Measurements from ENCODE around the gene LTC4S.
A peak's percentile ranks its signal among the peaks of the same experiment; 100 is the strongest.
"Not testable (repeated sequence)": the region's sequence is repeated elsewhere in the genome, so short reads cannot be mapped to it uniquely, and the experiment has no call there.

LTC4S gene

DNA sequence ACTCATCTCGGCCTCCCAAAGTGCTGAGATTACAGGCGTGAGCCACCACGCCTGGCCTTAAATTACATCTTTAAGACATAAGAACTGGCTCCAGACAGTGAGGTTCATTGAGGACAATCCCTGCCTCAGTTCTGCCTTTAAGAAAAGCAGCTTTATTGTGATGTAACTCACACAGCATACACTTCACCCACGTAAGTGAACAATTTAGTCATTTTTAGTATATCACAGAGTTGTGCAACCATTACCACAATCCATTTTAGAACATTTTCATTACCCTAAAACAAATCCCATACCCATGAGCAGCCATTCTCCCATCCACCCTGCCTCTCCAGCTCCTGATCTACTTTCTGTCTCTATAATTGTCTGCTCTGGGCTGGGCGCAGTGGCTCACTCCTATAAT, 24.0 kb upstream of the LTC4S start:
- no peak for DNase-seq

DNA sequence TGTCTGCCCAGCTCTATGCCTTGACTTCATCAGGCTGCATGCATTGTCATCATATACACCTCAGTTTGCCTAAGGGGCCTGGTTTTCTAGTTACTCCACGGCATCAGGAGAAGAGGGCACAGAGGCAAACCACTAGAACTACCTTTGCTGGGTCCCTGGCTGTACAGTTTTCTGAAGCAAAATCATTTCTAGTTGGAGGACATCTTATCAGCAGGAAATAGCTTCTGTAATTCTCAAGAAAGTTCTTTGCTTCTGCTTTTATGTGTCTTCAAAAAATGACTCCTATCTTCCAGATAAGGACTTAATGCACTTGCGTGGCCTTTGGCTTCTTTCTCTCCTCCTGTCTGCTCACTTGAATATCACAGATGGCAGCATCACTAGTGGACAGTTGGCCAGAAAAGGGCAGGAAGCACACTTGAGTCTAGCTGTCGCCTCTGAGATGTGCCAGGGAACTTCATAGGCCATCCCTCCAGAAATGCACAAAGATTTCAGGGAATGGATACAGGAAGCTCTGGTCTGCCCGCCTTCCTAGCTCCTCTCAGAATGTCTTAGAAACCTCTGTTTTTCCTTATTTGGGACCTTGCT, 22.4 kb upstream of the LTC4S start:
- peak; percentile 89 for DNase-seq

DNA sequence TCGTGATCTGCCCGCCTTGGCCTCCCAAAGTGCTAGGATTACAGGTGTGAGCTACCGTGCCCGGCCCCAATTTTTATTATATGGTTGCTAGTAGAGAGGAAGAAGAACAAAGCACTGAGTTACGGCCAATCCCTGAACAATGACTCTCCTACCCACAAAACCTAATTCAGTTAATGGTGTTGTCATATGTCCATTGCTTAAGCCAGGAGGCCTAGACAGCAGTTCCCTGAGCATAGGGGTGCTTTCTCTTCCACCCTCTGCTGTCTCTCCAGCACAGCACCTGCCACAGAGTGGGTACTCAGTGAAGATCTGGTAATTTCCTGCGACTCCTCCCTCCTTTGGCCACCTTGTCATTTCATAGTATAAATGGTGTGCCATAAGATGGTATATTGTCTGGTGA, 21.4 kb upstream of the LTC4S start:
- DNase-seq: peak; percentile 73

DNA sequence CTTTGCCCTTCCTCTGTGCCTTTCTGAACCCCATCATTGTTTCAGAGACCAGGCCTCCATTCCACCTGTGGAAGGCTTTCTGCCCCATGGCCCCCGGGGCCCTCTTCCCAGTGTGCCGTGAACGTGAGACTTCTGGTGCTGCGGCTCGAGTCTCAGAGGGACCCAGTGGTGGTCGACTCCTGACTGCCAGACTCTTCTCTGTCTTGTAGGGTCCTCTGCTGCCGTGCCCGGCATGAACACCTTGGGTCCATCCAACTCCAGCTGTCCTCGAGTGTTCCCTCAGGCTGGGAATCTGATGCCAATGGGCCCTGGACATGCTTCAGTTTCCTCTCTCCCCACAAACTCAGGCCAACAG, 20.1 kb upstream of the LTC4S start:
- no peak for DNase-seq

DNA sequence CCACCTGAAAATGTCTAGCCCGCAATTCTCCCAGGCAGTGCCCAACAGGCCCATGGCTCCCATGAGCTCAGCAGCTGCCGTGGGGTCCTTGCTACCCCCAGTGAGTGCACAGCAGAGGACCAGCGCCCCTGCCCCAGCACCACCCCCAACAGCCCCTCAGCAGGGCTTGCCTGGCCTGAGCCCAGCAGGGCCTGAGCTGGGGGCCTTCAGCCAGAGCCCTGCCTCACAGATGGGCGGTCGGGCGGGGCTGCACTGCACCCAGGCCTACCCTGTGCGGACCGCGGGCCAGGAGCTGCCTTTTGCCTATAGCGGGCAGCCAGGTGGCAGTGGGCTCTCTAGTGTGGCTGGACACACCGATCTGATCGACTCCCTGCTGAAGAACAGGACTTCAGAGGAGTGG, 19.3 kb upstream of the LTC4S start:
- no peak for DNase-seq

DNA sequence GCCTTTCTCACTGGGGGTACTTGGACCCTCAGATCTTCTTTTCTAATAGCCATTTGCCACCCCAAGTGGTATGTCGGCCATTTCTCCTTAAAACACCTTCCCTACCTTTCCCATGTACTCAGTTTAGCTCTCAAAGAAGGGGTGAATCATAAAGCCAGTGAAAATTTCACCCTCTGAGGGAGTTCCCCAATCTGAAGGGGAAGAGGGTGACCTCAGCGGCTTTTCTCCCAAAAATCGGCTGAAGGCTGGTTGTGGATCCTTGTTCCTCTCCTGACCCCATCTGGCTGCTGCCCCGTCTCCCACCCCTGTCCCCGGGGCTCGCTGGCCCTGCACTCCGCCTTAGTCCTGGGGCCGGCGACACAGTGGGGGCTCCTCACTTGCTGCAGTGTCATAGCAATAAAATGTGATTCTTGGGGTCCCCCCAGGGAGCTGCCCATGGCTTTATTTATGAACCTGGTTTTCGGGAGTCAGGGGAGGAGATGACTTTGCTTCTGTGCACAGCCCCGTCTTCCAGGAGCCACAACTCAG, 17.3 kb upstream of the LTC4S start:
- no peak for DNase-seq

DNA sequence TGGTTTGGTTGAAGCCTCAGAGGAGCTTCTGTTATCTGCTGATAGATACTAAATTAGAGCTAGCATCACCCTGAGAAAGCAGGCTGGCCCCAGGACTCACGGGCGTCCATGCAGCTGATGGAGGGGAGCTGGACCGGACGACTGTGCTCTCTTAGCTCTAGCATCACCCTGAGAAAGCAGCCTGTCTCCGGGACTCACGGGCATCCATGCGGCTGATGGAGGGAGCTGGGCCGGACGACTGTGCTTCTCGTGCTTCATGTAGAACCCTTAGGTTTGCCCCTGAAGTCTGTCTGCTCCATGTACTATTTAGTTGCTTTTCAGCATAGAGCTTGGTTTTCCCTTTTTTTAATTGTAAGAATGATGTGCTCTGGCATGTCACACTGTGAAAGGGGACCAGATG, 16.3 kb upstream of the LTC4S start:
- DNase-seq: no peak

DNA sequence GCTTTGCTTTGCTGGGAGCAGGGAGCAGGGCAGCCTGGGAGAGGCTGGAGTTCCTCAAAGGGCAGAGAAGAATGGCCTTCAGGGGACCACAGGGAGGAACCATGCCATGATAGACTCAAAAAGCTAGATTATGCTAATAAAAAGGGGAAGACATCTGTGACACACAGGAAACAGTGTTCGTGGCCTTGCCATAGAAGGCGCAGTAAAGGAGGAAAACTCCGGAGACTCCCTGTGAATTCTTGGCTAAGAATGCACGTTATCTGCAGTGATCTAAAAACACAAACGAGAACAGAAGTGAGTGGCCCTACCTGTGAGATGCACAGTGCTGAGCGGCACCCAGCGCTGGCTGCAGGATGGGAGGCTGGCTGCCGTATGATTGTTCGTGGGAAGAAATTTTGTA, 15.9 kb upstream of the LTC4S start:
- no peak for DNase-seq

DNA sequence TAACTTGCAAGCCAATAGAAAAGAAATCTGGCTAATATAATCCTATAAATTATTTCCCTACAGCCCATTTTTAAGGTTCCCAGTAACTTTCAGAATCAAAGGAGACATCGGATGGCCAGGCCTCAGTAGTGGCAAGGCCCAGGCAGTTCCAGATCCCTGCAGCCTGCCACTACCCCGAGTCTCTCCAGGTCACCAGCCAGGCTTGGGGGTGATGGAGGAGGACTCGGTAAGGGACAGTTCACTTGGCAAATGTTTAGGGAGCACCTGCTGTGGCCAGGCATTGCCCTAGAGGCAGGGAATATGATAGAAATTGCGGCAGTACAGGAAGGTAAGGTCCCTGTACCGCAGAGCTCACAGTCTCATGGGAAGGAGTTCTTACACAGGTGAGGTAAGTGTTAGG, 15.2 kb upstream of the LTC4S start:
- DNase-seq: no peak

DNA sequence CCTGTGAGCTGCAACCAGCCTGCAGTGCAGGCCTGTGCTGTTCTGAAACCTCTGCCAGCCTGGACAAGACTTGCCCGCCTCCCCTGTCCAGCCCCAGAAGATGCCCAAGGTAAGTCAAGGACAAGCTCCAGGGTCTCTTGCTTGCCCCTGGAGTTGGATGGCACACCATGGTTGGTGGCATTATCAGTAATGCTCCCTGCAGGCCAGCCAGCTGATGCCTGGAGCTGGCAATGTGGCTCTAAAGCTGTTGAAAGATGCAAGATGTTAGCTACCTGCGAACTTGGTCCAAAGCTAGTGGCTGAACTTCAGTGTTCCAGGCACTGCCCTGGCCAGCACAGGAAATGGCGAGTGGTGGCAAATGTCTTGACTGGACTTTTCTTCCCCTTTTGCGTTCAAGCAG, 14.0 kb upstream of the LTC4S start:
- DNase-seq: no peak

DNA sequence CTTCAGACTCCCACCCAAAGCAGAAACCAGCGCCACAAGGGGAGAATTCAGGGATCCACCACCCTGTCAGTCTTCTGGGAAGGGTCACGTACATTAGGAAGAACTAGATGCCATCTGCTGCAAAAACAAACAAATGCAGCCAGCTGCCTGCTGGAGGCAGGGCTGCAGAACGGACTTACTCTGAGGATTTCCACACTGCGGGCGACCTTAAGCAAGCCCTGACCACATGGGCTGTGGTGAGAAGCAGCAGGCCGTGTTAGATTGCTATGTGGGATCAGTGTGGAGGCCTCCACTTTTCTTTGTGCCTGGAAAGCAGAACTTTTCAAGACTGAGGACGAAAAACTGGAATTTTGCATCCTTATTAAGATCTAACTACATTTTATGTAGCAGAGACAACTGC, 13.4 kb upstream of the LTC4S start:
- DNase-seq: peak; percentile 78

DNA sequence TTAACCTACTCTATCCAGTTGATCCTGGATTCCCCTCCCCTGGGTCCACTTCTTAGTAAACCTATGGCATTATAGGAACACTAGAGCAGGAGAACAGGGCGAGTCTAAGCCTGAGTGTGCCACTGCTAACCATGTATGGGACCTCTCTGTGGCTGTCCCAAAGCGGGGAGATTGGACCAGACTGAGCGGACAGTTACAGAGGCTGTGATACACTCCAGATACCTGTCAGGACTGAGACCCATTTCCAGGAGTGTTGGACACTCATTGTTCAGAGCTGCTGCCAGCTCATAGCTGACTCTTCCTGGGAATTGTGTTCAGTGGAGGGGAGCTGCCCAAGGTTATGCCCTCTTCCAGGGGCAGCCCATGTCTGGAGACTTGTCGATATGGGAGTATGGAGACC, 11.9 kb upstream of the LTC4S start:
- no peak for DNase-seq

DNA sequence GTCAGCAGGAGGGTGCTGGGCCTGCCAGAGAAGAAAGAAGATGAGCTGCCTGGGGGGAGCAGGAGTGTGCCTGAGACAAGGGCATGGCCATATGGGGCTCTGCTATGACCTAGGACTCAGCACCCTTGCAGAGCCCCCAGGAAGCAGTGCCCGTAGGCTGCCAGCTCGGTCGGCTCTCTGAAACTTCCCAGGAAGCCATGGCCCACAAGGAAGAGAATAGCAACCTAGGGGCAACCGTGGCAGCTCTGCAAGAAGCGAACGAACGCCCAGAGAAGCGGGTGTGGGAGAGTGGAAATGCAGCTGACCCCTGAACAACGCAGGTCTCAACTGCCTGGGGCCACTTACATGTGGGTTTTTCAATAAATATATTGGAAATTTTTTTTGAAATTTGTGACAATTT, 10.7 kb upstream of the LTC4S start:
- no peak for DNase-seq

DNA sequence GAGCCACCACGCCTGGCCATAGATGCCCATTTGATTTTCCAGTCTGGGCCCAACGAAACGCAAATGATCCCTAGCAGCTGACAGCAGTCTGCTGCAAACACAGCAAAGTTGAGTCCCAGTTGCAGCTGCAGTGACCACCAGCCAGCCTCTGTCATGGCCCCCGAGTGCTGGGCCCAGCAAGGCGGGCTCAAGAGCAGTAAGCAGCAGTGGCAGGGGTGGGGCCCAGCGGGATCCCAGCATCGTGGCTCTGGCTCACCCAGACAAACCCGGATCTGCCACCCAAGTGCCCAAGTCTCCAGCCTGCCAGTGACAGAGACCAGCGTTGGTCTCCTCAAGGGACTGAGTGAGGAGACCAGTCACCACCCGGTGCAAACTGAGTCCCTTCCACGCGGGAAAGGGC, 6.9 kb upstream of the LTC4S start:
- DNase-seq: no peak

DNA sequence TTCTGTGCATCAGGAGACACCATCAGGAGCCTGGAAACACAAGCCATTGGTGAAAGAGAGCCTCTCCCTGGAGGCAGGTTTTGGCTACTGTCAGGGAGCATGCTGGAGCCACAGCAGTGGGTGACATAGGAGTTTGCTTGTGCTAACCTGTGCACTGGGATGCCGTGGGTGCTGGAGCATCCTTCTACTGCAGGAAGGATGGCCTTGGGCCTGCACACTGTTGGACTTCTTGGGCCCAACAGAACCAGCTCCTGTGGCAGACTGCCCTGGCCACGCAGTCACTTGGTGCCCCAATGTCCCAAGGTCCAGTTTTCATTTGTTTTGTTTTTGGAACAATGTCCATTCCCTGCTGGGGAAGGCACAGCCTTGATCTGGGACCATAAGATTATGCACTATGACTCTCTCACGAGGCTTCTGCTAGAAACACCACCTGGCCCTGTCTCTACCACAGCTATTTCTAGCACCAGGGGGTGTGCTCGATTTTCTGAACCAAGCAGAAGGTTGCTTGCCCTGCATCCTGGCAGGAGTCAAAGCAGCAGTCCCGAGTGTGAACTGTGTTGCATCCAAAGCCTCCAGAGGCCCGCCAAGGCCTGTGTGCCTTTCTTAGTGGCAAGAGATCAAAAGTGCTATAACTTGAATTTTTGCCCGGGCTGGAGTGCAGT, 5.5 kb upstream of the LTC4S start:
- DNase-seq: no peak

DNA sequence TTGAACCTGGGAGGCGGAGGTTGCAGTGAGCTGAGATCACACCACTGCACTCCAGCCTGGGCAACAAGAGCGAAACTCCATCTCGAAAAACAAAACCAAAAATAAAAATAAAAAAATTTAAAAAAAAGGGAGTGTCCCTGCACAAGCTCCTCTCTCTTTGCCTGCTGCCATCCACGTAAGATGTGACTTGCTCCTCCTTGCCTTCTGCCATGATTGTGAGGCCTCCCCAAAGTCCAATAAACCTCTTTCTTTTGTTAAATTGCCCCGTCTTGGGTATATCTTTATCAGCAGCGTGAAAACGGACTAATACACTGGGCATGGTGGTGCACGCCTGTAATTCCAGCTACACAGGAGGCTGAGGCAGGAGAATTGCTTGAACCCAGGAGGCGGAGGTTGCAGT, 4.5 kb upstream of the LTC4S start:
- not testable (repeated sequence) for DNase-seq

DNA sequence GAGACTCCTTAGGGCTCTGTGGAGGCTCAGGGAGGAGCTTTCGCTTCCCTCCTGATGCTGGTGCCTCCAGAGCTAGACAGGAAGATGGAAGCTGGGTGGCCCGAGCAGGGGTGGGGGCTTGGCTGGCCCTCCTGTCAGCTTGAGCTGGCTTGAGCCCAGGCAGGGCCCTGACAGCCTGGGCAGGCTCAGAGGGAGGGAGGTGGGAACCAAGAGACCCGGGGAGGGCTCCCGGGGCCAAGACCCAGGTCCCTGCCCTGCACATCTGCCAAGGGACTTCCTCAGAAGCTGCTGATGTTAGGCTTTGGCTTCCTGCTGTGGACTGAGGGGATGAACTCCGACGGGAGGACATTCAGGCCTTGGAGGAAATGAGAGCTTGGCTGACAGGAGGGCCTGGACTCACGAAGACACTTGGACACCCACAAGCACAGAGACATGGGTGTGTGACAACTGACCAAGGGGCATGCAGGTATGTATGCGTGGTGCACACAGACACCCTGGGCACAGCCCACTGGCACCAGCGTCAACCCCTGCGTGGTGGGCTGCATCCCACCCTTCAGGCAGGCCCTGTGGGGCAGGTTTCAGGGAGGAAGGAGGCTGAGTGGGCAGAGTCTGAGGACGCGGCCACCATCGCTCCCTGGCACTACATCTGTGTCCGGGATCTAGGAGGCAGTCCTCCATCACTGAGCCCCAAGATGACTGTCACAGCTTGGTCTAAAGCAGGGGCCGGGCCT, 1.7 kb upstream of the LTC4S start:
- peak; percentile 58 for DNase-seq

DNA sequence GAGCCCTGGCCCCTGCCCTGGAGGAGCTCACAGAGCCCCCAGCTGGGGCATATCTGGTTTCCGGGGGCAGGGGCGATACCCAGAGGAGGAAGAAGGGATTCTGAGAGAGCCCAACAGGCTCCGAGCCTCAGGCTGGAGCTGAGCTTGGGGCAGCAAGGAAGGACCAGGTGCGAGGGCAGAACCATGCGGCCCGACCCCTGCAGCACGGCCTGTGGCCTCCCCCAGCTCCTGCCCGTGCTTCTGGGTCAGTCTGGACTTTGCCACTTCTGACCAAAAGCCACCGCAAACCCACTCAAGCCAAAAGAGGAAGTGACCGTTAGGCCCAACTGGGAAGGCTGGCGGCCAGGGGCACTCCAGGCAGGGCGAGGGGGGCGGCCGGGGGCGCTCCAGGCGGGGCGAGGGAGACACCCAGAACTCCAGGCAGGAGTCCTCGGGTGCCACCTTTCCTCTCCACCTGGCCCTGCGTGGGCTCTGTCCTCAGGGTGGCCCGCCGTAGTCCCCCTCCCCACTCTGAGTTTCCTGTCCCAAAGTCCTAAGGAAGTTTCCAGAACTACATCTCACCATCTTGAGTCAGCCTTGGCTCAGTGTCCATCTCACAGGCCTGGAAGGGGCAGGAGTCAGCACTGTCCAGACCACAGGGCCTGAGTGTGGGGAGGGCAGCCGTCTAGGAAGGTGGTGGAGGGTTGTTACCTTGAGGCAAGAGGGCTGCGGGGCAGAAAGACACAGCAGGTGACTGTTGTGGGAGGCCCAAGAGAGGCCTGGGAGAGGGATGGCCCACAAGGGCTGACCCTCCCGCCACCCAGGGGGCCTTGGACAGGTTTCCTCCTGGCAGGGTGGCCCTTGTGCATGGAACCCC, 946 bp upstream of the LTC4S start:
- peak; percentile 70 for DNase-seq

DNA sequence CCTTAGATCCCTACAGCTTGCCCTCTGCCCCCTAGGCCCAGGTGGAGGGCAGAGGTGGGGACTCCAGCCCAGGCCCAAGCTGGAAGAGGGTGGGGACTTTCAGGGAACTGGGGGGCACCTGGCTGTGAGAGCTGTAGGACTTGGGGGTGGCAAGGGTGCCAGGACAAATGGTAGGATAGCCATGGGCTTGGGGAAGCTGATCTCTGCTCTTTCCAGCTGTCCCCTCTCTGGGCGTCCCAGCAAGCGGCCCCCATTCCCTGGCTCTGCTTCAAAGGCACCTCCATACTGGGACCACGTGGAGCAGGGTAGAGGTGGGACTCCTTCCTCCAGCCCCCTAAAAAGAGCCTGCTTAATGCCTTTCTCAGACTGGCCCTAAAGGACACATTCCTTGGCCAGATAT, 385 bp downstream of the LTC4S start:
- no peak for DNase-seq

DNA sequence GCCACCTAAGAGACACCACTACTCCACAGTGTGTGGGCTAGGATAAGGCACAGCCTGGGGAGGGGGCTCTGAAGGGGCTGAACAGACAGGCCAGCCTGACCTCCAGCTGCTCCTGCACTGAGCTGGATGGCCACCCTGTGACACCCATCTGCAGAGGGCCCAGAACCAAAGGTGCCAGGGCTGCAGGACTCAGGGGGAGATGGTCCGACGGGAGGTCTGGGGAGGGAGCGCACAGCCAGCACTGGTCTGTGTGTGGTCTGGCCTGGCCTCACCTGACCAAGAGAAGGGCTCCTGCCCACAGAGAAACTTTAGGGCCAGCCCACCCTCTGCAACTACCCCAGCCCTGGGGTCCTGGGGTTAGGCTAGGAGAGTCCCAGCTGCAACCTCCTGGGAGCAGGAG, 789 bp downstream of the LTC4S start:
- DNase-seq: peak; percentile 15

DNA sequence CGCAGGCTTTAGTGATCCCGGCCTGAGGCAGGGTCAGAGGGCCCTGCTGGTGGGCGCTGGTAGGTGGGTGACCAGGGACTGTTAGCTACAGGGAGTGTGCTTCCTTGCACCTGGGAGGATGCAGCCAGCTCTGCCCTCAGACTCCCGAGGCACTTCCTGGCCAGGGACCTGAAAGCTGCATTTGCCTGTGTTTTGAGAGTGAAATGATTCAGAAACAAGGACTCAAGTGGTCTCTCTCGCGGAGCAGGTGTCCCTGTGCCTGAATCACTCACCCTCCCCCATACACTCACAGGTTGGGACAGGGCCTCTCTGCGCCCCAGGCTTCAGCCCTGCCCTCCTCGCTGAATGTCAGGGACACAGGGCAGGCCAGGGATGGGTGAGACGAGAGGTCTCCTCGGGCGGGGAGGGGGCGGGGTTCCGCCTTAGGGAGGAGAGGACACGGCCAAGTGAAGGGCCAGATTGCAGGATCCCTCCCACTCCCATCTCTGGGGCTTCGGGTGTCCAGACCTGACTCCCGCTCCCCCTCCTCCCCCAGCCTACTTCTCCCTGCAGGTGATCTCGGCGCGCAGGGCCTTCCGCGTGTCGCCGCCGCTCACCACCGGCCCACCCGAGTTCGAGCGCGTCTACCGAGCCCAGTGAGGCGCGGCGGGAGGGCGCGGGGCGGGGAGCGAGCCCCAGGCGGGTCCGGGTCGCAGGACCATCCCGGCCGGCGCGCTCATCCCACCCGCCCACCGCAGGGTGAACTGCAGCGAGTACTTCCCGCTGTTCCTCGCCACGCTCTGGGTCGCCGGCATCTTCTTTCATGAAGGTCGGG, 1.5 kb downstream of the LTC4S start:
- DNase-seq: peak; percentile 59

All from hematopoietic multipotent progenitor cell treated with erythropoietin and hydrocortisone succinate and interleukin-3 and kit ligand, for 4 days (in vitro differentiated cells).